HFF-Myc (cell line): ENCODE results near the gene SLC28A3.

Experiments
- DNase-seq: peaks from one replicate; pipeline ENCODE4 v3.0.0-alpha.2; 2011; ENCODE audit warnings: low read depth; ENCODE audit errors: extremely low read depth
- H3K4me3 ChIP-seq: replicated peaks from 2 replicates; pipeline ENCODE4 v1.5.1; 2011; ENCODE audit warnings: low read depth, mild to moderate bottlenecking, control low read depth, low read length
- TF ChIP-seq, protein P1 (sequence below): IDR thresholded peaks from 2 replicates; pipeline ENCODE4 v1.5.1; 2012; ENCODE audit warnings: mild to moderate bottlenecking, low read depth, low read length, control low read depth; ENCODE audit errors: missing control alignments

SLC28A3 gene

GRCh38 chr9:84239343-84239742 lies 101.2 kb downstream of the SLC28A3 start:
- no peak overlapping the region for H3K4me3 ChIP-seq
- no peak for DNase-seq
- TF ChIP-seq, protein P1, sequence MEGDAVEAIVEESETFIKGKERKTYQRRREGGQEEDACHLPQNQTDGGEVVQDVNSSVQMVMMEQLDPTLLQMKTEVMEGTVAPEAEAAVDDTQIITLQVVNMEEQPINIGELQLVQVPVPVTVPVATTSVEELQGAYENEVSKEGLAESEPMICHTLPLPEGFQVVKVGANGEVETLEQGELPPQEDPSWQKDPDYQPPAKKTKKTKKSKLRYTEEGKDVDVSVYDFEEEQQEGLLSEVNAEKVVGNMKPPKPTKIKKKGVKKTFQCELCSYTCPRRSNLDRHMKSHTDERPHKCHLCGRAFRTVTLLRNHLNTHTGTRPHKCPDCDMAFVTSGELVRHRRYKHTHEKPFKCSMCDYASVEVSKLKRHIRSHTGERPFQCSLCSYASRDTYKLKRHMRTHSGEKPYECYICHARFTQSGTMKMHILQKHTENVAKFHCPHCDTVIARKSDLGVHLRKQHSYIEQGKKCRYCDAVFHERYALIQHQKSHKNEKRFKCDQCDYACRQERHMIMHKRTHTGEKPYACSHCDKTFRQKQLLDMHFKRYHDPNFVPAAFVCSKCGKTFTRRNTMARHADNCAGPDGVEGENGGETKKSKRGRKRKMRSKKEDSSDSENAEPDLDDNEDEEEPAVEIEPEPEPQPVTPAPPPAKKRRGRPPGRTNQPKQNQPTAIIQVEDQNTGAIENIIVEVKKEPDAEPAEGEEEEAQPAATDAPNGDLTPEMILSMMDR: no peak

- TF ChIP-seq, protein P1: peak; percentile 37
- DNase-seq: peak; percentile 19
- H3K4me3 ChIP-seq: no peak overlapping the region
Measured at GRCh38 chr9:84238652-84239051, 101.9 kb downstream of the SLC28A3 start.

- no peak overlapping the region for H3K4me3 ChIP-seq
- DNase-seq: no peak
- TF ChIP-seq, protein P1: no peak
Measured at GRCh38 chr9:84235511-84235910, 105.0 kb downstream of the SLC28A3 start.

DNA sequence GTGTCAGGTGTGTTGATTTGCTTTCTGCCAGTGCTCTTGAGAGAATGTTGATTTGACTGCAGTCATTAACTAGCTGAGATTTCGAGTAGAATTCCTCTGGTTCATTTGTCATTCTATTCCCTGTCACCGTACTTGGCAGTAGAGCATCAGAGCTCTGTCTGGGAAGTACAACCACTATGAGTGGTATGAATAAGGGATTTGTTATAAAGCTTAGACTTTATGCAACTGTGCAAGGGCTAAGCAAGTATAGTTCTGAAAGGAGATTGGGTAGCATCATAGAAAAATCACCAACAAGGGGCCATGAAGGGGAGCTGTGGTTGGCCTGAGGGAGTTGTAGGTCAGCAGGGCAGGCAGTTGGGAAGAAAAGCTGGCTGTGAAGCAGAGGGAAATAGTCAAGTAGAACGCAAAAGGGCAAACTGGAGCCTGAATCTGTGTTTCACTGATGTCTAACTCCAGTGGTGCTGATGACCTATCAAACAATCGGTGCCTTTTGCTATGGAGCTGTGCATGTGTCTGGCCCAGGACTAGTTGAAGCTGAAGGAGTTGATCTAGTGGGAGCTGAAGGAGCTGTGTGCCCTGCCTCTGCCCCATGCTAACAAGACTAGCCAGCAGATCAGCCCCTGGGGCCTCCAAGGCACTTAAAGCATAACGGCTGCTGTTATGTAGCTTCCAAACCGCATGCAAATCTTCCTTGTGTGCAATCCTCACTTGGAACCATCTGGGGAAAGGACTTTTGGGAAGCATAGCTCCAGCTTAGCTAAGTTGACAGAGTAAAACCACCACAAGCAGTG lies 110.0 kb downstream of the SLC28A3 start:
- peak; percentile 20 for DNase-seq

DNA sequence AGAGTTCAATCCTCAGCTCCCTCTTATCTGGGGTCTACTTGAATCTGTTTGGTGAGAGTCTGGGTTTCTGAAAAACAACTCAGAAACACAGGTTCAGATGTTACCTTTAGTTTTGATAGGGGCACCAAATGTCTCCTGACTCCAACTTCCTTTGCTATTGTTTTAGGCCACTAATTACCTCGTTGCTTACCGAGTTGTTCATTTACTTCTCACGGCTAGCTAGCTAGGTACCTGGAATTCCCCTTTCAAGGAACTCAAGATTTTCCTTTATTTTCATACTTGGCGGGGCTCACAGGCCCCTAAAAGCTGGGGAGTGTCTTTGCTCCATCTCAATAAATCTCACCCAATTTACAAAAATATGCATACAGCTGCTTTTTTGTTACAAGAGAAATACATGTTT lies 111.4 kb downstream of the SLC28A3 start:
- DNase-seq: no peak
- H3K4me3 ChIP-seq: no peak overlapping the region
- TF ChIP-seq, protein P1: no peak

More for the DNA sequence above, 110.0 kb downstream of the SLC28A3 start:
- TF ChIP-seq, protein P1: no peak
- H3K4me3 ChIP-seq: no peak overlapping the region

DNA sequence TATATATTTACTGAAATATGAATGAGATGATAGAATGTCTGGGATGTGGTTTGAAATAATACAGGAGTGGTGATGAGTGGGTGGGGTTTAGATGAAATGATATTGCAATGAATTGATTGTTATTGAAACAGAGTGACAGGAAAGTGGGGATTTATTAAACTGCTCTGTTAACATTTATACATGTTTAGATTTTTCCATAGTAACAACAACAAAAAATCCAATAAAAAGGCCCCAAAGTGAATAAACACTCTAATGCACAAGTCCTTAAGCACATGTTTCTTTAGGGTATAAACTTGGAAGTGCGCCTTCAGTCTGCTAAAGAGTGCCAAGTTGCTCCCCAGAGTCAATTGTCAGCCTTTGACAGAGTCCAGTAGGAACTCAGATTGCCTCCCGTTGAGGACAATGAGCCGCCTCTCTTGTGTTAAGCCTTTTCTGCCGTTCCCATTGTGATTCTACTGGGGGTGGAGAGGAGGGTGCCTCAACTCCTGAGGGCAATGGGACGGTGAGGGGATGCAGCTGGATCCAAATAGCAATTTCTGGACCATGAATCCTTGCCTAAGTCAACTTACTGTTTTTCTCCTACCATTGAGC lies 112.3 kb downstream of the SLC28A3 start:
- TF ChIP-seq, protein P1: no peak
- no peak for DNase-seq
- H3K4me3 ChIP-seq: no peak overlapping the region
